GM20431 (cell line): ENCODE measurements around the gene UBTD2.

ENCODE experiments used
- in situ Hi-C: fragments of 300-500 bp; cut with MseI, MboI; formaldehyde crosslinking; loops from one replicate; pipeline ENCODE4 v1.15.0; 2020; ENCODE audit warnings: low sequenced_read_pairs; ENCODE audit not compliant: unreplicated experiment

Gene UBTD2

DNA sequence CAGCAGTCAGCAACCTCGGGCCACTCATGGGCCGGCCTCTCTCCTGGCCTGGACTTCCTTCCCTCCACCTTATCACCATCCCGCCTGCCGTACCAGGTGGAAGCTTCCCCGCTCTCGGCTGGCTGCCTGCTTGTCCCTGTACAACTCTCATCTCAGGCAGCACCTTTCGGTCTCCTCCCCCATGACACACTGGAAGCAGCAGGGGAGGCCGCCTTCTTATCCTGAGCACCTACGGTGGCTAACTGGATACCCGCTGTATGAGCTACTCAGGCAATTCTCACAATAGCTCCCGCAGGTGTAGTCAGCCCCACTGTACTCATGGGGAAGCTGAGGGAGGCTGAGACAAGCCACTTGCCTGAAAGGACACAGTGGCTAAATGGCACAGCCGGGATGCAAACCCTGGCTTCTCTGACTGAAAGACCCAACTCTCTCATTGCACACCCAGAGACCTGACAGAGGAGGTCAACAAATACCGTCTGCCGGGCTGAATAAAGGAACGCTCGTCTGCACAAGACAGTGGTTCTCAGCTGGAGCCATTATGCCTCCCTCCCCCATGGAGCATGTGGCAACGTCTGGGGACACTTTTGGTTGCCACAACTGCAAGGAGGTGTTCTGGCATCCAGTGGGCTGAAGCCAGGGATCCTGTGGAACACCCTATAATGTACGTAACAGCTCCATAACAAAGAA is 105.1 kb downstream of the UBTD2 start:
- in situ Hi-C loops, result no loop called here

DNA sequence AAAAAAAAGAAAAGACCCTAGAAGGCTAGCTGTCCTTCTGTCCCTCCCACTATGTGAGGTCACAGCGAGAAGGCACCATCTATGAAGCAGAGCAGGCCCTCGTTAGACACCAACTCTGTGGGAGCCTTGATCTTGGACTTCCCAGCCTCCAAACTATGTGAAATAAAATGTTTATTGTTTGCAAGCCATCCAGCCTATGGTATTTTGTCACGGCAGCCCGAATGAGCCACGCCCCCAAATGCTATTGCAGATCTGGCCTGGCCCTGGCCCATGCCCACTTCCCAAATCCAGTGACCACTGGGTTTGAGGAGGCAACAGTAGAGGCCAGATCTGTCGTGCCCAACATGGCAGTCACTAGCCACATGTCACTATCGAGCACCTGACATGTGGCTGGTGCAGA is 106.4 kb downstream of the UBTD2 start:
- in situ Hi-C loops, result no loop called here

- in situ Hi-C loops, result no loop called here
Observed at GRCh38 chr5:172175263-172175719, 108.3 kb downstream of the UBTD2 start.

DNA sequence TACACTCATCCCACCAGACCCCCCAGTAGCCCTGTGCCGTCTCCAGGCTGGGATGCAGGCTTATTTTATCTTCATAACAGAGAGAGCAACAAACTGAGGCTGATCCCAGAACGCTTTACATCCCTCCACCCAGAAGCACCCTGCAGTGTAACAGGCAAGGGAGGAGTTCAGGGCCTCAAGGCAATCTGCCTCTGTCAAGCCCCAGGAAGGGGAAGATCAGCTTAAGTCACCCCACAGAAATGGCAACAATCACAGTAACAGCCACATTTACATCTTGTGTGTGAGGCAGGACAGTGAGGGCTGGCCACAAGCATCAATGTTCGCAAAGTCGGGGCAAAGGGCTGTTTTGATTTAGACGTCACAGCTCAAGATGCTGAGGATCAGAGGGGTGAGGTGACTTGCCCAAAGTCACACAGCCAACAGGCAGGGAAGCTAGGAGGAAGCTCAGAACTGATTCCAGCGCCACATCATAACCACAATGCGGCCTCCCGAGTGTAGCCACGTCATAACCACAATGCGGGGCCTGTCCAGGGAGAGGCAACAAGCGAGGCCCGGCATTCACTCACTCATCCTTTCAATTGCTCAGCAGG is 109.9 kb downstream of the UBTD2 start:
- in situ Hi-C loops, result no loop called here

- in situ Hi-C loops, result no loop called here
Observed at GRCh38 chr5:172172912-172173563, 110.5 kb downstream of the UBTD2 start.

GRCh38 chr5:172171118-172171517 is 112.4 kb downstream of the UBTD2 start:
- in situ Hi-C loops, result no loop called here

- in situ Hi-C loops, result no loop called here
Observed at GRCh38 chr5:172170251-172170701, 113.3 kb downstream of the UBTD2 start.

DNA sequence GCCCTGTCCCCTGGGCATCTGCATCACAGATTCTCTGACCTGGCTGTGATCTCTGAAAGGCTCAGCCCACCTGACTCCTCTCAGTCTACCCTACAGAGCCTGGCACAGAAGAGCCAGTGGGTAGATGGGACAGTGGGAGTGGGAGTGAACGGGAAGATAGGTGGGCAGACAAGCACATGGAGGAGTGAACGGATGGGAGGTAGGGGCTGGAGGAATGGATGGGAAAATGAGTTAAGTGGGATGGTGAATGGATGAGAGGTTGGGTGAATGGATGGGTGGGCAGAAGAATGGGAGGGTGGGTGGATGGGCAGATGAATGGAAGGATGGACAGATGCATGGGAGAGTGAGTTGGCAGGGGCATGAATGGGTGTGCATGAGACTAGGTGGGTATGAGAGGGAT is 114.3 kb downstream of the UBTD2 start:
- in situ Hi-C loops, result no loop called here

GRCh38 chr5:172168311-172168710 is 115.3 kb downstream of the UBTD2 start:
- in situ Hi-C loops, result no loop called here

- in situ Hi-C loops, result no loop called here
Observed at GRCh38 chr5:172167895-172168294, 115.7 kb downstream of the UBTD2 start.

GRCh38 chr5:172166030-172166826 is 117.3 kb downstream of the UBTD2 start:
- in situ Hi-C loops, result no loop called here

- in situ Hi-C loops, result no loop called here
Observed at GRCh38 chr5:172165465-172165864, 118.1 kb downstream of the UBTD2 start.

DNA sequence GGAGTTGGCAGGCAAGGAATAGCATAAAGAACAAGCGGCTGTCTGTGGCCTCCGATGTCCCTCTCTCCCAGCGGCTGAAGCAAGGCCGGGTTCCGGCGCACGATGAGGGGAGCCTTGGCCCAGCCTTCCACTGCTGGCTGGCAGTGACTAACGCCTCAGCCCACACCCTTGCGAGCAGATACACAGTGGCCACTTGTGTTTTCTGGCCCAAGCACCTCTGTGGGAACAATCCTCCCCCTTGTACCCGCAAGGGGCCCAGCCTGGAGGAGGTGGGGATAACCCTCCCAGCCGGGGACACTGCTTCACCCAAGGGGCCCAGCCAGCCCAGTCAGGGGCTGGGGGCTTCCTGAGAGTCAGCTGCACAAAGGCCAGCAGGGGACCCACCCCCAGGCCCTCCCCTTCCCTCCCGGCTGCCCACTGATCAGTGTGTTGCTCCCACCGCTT is 118.8 kb downstream of the UBTD2 start:
- in situ Hi-C loops, result no loop called here

GRCh38 chr5:172163346-172163745 is 120.2 kb downstream of the UBTD2 start:
- in situ Hi-C loops, result no loop called here

DNA sequence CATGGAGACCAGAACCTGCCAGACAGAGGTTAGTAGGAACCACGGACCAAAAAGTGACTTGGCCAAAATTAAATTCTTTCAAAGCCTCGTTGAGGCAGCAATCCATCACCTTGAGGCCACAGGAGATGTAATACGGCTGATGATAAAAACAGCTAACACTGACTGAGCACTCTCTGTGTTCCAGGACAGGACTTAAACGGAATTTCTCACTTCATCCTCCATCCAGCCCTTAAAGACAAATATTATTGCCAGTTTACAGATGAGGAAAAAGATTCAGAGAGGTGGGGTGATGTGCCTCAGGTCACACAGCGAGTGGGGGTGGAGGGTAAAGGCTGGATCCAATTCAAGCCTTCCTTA is 120.6 kb downstream of the UBTD2 start:
- in situ Hi-C loops, result no loop called here

DNA sequence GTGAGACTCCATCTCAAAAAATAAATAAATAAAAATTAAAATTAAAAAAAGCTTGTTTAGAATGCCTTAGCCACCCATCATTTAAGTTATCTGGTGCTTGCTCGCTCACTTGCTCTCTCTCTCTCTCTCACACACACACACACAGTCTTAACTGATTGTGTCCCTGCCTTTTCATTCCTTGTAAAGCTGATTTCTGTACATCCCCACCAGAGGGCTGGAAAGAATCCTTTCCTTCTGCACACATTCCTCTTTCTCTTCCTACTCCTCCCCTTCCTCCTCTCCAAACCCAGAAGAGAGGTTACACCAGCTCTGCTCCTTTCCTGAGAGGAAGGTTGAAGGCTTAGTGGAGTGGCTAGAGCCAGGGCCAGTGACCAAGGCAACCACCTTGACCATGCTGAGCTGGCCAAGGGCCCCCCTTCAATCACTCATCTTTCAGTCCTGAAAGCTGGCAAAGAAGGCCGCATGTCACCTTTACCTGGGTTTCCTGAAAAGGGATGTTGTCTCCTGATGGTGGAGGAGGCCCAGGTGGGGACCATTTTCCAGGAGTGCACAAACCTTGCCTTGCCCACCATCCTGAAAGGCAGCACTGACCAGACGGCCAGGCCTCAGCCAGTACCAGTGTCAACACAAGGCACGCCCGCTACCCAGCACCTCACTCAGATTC is 121.1 kb downstream of the UBTD2 start:
- in situ Hi-C loops, result no loop called here

- in situ Hi-C loops, result no loop called here
Observed at GRCh38 chr5:172160506-172160905, 123.1 kb downstream of the UBTD2 start.
